Measurements from ENCODE around the gene CCDC200.
"Not testable (repeated sequence)": the region's sequence is repeated elsewhere in the genome, so short reads cannot be mapped to it uniquely, and the experiment has no call there.

The CCDC200 gene

GRCh38 chr17:43216369-43216761 lies 12.1 kb downstream of the CCDC200 start:
- DNase-seq (ENCODE audit: low read depth) = no peak

- DNase-seq (ENCODE audit: low read depth) = no peak
These were observed 13.1 kb downstream of the CCDC200 start for GRCh38 chr17:43215341-43215740.

GRCh38 chr17:43213545-43213944 lies 14.9 kb downstream of the CCDC200 start:
- no peak for DNase-seq (ENCODE audit: low read depth)

- DNase-seq (ENCODE audit: low read depth) = no peak
These were observed 15.6 kb downstream of the CCDC200 start for GRCh38 chr17:43212641-43213490.

- peak; percentile 61 for DNase-seq (ENCODE audit: low read depth)
These were observed 16.7 kb downstream of the CCDC200 start, which contains the start of gene TMEM106A for GRCh38 chr17:43211480-43212402. TSS of gene TMEM106A (plus strand) at chr17:43211875. CDS start at chr17:43213042, 1,167 bp downstream.

- no peak for DNase-seq (ENCODE audit: low read depth)
These were observed 17.3 kb downstream of the CCDC200 start for GRCh38 chr17:43211123-43211479.

GRCh38 chr17:43210576-43210975 lies 17.8 kb downstream of the CCDC200 start:
- DNase-seq (ENCODE audit: low read depth) = no peak

- DNase-seq (ENCODE audit: low read depth) = not testable (repeated sequence)
These were observed 25.4 kb downstream of the CCDC200 start for GRCh38 chr17:43203013-43203412.

- DNase-seq (ENCODE audit: low read depth) = no peak
These were observed 28.3 kb downstream of the CCDC200 start for GRCh38 chr17:43200127-43200526.

GRCh38 chr17:43199633-43200032 lies 28.8 kb downstream of the CCDC200 start:
- no peak for DNase-seq (ENCODE audit: low read depth)

GRCh38 chr17:43193251-43193650 lies 35.2 kb downstream of the CCDC200 start:
- DNase-seq (ENCODE audit: low read depth) = no peak

GRCh38 chr17:43186656-43187055 lies 41.8 kb downstream of the CCDC200 start:
- not testable (repeated sequence) for DNase-seq (ENCODE audit: low read depth)

- no peak for DNase-seq (ENCODE audit: low read depth)
These were observed 44.5 kb downstream of the CCDC200 start for GRCh38 chr17:43183921-43184320.

- no peak for DNase-seq (ENCODE audit: low read depth)
These were observed 52.3 kb downstream of the CCDC200 start for GRCh38 chr17:43176119-43176570.

GRCh38 chr17:43175213-43176118 lies 53.0 kb downstream of the CCDC200 start:
- no peak for DNase-seq (ENCODE audit: low read depth)

GRCh38 chr17:43171586-43172487 lies 56.6 kb downstream of the CCDC200 start:
- DNase-seq (ENCODE audit: low read depth) = no peak

Data from stimulated activated CD8-positive, alpha-beta memory T cell treated with anti-CD3 and anti-CD28 coated beads, Interleukin-12 subunit alpha, Interleukin-12 subunit beta, amount 100 ng/mL, for 1 hour (primary cell).